HG03196 (cell line): ENCODE results near the gene SHPK.

Experiments
- ATAC-seq: cut with Tn5 transposase; IDR thresholded peaks from one replicate; pipeline ENCODE4 v1.9.1; 2021; ENCODE audit not compliant: unreplicated experiment

SHPK gene

DNA sequence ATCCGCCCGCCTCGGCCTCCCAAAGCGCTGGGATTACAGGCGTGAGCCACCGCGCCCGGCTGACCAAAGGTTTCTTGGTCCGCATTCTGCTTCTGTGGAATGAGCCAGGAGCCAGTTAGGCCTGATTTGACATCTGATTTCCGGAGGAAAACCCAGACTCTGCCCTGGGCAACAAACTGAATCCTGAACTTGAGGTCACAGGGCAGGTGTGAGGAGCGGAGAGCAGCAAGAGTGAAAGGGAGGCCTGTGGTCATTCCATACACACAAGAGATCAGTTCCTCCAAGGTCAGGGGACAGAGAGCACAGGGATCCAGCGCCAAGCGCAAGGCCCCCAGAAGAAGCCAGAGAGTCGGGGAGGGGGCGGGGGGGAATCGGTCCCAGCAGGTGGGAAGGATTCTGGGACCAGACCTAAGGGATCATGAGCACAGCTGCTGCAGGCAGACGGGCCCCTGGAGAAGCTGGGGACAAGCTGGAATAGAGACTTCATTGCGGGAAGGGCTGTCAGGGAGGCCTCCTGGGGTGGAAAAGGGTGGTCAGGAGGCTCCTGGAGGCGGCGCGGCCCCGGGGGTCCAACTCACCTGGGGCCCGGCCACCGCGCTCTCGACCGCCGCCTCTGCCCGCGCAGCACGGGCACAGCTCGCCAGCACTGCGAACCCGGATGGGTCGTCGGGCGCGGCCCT lies 436 bp downstream of the SHPK start:
- ATAC-seq, result no peak

DNA sequence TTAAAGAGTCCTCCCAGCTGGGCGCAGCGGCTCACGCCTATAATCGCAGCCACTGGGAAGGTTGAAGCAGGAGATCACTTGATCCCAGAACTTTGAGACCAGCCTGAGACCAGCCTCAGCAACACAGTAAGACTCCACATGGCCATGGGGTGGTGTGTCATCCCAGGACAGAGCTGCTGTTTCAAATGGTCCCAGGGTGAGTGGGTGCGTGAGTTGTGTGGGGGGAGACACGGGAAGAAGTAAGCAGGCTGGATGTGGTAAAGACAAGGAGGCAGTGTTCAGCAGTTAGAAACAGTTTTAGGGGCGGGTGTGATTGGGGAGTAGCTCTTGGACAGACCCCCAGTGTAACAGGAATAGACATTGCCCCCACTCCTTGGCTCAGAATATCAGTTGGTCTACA lies 3.8 kb downstream of the SHPK start:
- no peak for ATAC-seq

GRCh38 chr17:3630781-3631180 lies 5.3 kb downstream of the SHPK start:
- ATAC-seq, result no peak

- no peak for ATAC-seq
Measured at GRCh38 chr17:3627769-3628167, 8.3 kb downstream of the SHPK start.

GRCh38 chr17:3626831-3627768 lies 8.9 kb downstream of the SHPK start:
- no peak for ATAC-seq

DNA sequence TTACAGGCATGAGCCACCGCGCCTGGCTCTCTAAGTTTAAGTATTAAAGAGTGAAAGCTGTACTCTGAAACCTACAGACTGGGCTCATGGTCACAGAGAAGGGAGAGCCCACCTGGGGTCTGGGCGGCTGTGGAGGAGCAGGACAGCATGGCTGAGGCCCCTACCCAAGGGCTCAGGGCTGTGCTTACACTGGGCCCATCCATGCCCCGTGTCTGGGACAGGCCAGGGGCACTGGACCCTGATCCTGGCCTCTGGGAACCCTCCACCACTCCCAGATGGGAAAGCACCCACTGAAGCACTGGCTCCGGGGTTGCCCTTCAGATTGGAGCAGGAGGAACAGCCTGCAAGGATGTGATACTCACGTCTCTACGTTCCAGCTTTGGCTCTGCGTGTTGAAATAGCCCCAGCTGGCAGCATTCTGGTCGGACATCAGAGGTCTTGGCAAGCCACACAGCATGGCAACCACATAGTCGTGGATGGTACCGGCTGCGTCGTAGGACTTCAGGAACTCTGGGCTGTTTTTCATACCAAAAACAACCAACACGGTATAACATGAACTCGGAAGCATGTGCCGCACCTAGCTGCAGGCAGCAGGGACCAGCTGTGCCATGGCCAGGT lies 13.0 kb downstream of the SHPK start:
- no peak for ATAC-seq

DNA sequence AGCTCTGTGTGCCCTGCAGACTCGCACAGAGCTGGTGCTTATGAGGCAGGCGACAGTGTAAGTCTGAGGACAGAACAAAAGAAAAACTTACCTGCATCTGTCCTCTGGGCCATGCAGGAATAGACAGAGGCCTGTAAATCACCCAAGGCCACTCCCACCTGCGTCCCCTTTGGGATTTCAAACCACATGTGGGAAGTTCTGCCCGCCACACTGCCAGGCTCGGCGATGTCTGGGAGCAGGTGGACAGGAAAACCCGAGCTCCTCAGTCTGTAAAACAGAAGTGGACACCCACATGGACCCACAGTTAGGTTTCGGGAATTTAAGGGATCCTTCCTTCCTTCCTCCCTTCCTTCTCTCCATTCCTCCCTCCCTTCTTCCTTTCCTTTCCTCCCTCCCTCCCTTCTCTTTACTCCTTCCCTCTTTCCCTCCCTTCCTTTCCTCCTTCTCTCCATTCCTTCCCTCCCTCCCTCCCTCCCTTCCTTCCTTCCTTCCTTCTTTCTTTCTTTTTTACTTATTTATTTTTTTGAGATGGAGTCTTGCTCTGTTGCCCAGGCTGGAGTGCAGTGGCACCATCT lies 14.8 kb downstream of the SHPK start:
- no peak for ATAC-seq

GRCh38 chr17:3615160-3615870 lies 20.7 kb downstream of the SHPK start:
- ATAC-seq, result no peak

- ATAC-seq, result no peak
Measured at GRCh38 chr17:3613124-3613523, 22.9 kb downstream of the SHPK start.

DNA sequence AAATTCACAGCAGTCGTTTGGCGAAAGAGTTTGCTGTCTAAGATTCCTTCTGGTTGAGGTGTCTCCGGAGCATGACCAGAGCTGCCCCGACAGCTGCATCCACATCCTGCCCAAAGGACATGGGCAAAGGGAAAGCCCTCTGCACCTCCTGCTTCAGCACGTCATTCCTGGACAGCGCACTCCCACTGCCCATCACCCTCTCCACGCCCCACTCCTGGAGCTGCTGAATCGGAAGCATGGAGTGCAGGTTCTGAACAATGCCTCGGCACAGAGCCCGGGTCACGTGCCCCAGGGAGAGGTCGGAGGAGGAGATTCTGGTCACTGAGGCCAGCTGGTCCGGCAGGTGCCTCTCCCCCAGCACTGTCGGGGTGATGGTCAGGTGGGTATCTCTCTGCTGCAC lies 25.5 kb downstream of the SHPK start:
- no peak for ATAC-seq

- no peak for ATAC-seq
Measured at GRCh38 chr17:3609689-3610088, 26.4 kb downstream of the SHPK start.

- no peak for ATAC-seq
Measured at GRCh38 chr17:3603870-3604259, 32.2 kb downstream of the SHPK start.

DNA sequence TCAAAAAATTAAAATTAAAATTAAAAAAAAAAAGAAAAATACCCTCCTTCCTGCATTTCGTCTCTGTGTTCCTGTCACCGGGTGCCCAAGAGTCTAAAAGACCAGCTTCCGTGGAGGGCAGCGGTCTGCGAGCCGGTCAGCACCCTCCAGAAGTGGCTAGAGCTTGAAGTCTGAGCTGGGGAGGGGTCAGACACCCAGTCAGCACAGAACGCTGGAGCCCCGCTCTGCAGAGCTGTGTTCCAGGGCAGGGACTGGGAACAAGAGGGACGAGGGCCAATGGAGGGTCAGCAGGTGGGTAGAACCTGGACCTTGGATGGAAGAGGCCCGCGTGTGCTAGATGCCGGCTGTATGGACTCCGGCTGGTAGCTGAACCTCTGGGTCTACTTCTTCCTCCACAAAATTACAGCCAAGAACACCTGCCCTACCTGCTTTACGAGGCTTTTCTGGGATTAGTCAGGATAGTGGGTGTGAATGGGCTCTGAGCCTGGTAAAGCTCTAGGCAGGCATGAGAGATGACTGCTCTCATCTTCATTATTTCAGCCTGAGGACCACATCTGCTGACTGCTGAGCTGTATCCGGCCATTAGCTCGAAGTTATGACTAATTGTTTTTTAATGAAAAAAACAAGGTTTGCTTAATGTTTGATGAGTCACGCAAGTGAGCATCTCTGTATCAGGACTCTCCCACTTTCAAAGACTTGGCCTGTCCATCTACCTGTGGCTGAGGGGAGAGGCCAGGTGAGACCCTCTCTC lies 32.8 kb downstream of the SHPK start:
- no peak for ATAC-seq

DNA sequence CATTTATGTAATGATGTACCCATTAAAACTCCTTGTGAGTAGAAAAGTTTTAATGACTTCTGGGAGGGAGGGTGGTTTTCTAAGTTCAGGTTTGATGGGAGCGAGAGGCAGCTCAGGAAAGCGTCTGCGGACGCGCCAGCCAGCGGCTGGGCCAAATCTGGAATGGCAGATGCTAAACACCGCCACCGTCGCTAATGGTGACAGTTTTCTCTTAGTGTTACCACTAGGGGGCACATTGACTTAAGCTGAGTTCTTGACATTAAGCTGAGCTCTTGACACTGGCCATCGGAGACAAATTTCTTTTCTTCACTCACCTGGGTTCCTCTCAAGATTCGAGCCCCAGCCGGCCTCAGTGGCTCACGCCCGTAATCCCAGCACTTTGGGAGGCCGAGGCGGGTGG lies 33.6 kb downstream of the SHPK start:
- no peak for ATAC-seq

- ATAC-seq, result no peak
Measured at GRCh38 chr17:3600529-3601205, 35.4 kb downstream of the SHPK start.

GRCh38 chr17:3598078-3598477 lies 38.0 kb downstream of the SHPK start:
- no peak for ATAC-seq

DNA sequence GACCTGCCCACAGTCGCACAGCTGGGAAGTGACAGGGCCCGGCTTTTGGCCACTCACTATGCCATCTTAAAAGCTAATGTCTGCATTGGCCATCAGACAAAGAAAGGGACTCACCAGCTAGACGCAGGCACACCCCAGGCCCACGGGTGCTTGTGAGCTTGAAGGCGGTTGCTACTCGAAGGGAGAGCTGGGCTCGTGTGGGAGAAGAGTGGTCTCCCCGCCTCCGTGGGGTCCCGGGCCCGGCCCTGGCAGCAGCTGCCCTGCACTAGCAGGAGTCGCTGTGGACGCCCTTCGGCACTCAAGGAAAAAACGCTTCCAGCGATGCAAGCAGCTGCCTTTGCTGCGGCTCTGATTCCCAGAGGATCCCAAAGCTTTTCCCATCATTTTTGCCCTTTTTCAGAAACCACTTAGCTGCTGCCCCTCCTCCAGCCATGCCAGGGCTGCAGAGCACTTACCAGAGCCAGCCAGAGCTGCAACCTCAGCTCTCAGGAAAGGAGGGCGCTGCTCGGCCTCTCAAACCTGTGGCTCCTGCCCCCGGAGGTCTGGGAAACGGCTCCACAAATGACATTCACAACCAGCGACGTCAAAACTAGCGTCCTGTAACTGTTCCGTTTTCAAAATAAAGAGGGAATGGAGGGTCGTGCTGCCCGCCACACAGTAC lies 39.1 kb downstream of the SHPK start:
- no peak for ATAC-seq

GRCh38 chr17:3594976-3595375 lies 41.1 kb downstream of the SHPK start:
- ATAC-seq, result no peak
